HG02852 (cell line): ENCODE measurements around the gene SAFB.
"Not testable (repeated sequence)": the region's sequence is repeated elsewhere in the genome, so short reads cannot be mapped to it uniquely, and the experiment has no call there.

ENCODE experiments used
- ATAC-seq: cut with Tn5 transposase; IDR thresholded peaks from one replicate; pipeline ENCODE4 v1.9.1; 2021; ENCODE audit warnings: mild to moderate bottlenecking, moderate library complexity; ENCODE audit not compliant: unreplicated experiment

Gene SAFB

GRCh38 chr19:5696196-5697021 is 73.5 kb downstream of the SAFB start:
- ATAC-seq = no peak

GRCh38 chr19:5697022-5697889 is 74.4 kb downstream of the SAFB start:
- ATAC-seq = no peak

- ATAC-seq = no peak
These were observed 75.2 kb downstream of the SAFB start for GRCh38 chr19:5697890-5698634.

- ATAC-seq = no peak
These were observed 75.9 kb downstream of the SAFB start for GRCh38 chr19:5698635-5699422.

- no peak for ATAC-seq
These were observed 77.7 kb downstream of the SAFB start for GRCh38 chr19:5700455-5701092.

GRCh38 chr19:5702053-5702410 is 79.1 kb downstream of the SAFB start:
- not testable (repeated sequence) for ATAC-seq

- ATAC-seq = no peak
These were observed 81.2 kb downstream of the SAFB start for GRCh38 chr19:5703819-5704818.

- no peak for ATAC-seq
These were observed 82.7 kb downstream of the SAFB start for GRCh38 chr19:5705552-5705951.

- ATAC-seq = no peak
These were observed 84.1 kb downstream of the SAFB start for GRCh38 chr19:5706876-5707573.

GRCh38 chr19:5707576-5708575 is 85.0 kb downstream of the SAFB start:
- no peak for ATAC-seq

GRCh38 chr19:5711025-5711424 is 88.1 kb downstream of the SAFB start:
- ATAC-seq = no peak

- ATAC-seq = no peak
These were observed 88.9 kb downstream of the SAFB start for GRCh38 chr19:5711713-5712161.

GRCh38 chr19:5713228-5713627 is 90.3 kb downstream of the SAFB start:
- ATAC-seq = no peak

GRCh38 chr19:5714816-5715215 is 91.9 kb downstream of the SAFB start:
- ATAC-seq = no peak

GRCh38 chr19:5717215-5717935 is 94.5 kb downstream of the SAFB start:
- ATAC-seq = no peak
